ENCODE results near the gene ACBD3.
A peak's percentile ranks its signal among the peaks of the same experiment; 100 is the strongest.

The ACBD3 gene

GRCh38 chr1:226112626-226113025, 73.9 kb downstream of the ACBD3 start:
- no peak overlapping the region for H3K27ac ChIP-seq (ENCODE audit: low read depth, low read length)
- H3K9me3 ChIP-seq (ENCODE audit: control insufficient read depth, insufficient read depth, low read length), result no peaks in the 10 kb centered on the region
- no peak overlapping the region for H3K4me3 ChIP-seq (ENCODE audit: low read length)
- TF ChIP-seq EZH2phosphoT487 (IDR thresholded peaks at IDR 0.05; ENCODE audit: borderline replicate concordance, low read length) (no peak), CTCF (IDR thresholded peaks at IDR 0.05; ENCODE audit: low read depth, low read length, poor library complexity, severe bottlenecking) (no peak)
- no peaks in the 10 kb centered on the region for H3K36me3 ChIP-seq (ENCODE audit: control insufficient read depth, low read length)
- H3K4me2 ChIP-seq (ENCODE audit: low read length), result no peak overlapping the region
- H3F3A ChIP-seq (ENCODE audit: control insufficient read depth, insufficient read depth), result peaks cover 7% of the 10 kb centered on the region
- peaks cover 31% of the 10 kb centered on the region for H3K27me3 ChIP-seq (ENCODE audit: control insufficient read depth, low read length)
- peaks cover 18% of the 10 kb centered on the region for H3K4me1 ChIP-seq (ENCODE audit: control insufficient read depth, low read length)
- no peaks in the 10 kb centered on the region for H3K9me2 ChIP-seq (replicated peaks; ENCODE audit: control insufficient read depth, low read length)
- no peaks in the 10 kb centered on the region for H3K79me2 ChIP-seq (ENCODE audit: control insufficient read depth, low read length)
- 0 out of 2 replicates have a peak, but pooled peaks cover 7% of the 10 kb centered on the region for H4K20me1 ChIP-seq (ENCODE audit: control insufficient read depth, insufficient read depth, low read depth, low read length)

- Histone ChIP-seq H3K9me2 (replicated peaks; ENCODE audit: control insufficient read depth, low read length) (no peaks in the 10 kb centered on the region), H3K4me3 (ENCODE audit: low read length) (no peak overlapping the region), H4K20me1 (ENCODE audit: control insufficient read depth, insufficient read depth, low read depth, low read length) (0 out of 2 replicates have a peak, but pooled peaks cover 7% of the 10 kb centered on the region), H3K9me3 (ENCODE audit: control insufficient read depth, insufficient read depth, low read length) (no peaks in the 10 kb centered on the region), H3K27ac (ENCODE audit: low read depth, low read length) (no peak overlapping the region), H3K4me2 (ENCODE audit: low read length) (no peak overlapping the region), H3K4me1 (ENCODE audit: control insufficient read depth, low read length) (peaks cover 18% of the 10 kb centered on the region), H3K79me2 (ENCODE audit: control insufficient read depth, low read length) (no peaks in the 10 kb centered on the region), H3K36me3 (ENCODE audit: control insufficient read depth, low read length) (no peaks in the 10 kb centered on the region), H3F3A (ENCODE audit: control insufficient read depth, insufficient read depth) (peaks cover 7% of the 10 kb centered on the region), H3K27me3 (ENCODE audit: control insufficient read depth, low read length) (peaks cover 33% of the 10 kb centered on the region)
- TF ChIP-seq CTCF (IDR thresholded peaks at IDR 0.05; ENCODE audit: low read depth, low read length, poor library complexity, severe bottlenecking), result no peak
- TF ChIP-seq EZH2phosphoT487 (IDR thresholded peaks at IDR 0.05; ENCODE audit: borderline replicate concordance, low read length), result no peak
Measured at GRCh38 chr1:226111883-226112261, 74.7 kb downstream of the ACBD3 start.

GRCh38 chr1:226111098-226111882, 75.3 kb downstream of the ACBD3 start:
- Histone ChIP-seq H3F3A (ENCODE audit: control insufficient read depth, insufficient read depth) (peaks cover 7% of the 10 kb centered on the region), H4K20me1 (ENCODE audit: control insufficient read depth, insufficient read depth, low read depth, low read length) (0 out of 2 replicates have a peak, but pooled peaks cover 7% of the 10 kb centered on the region), H3K4me1 (ENCODE audit: control insufficient read depth, low read length) (peaks cover 18% of the 10 kb centered on the region)

More at GRCh38 chr1:226111098-226111882, 75.3 kb downstream of the ACBD3 start:
- H3K9me3 ChIP-seq (ENCODE audit: control insufficient read depth, insufficient read depth, low read length), result no peaks in the 10 kb centered on the region
- H3K36me3 ChIP-seq (ENCODE audit: control insufficient read depth, low read length), result no peaks in the 10 kb centered on the region
- no peak for TF ChIP-seq CTCF (IDR thresholded peaks at IDR 0.05; ENCODE audit: low read depth, low read length, poor library complexity, severe bottlenecking)
- no peak for TF ChIP-seq EZH2phosphoT487 (IDR thresholded peaks at IDR 0.05; ENCODE audit: borderline replicate concordance, low read length)
- H3K4me3 ChIP-seq (ENCODE audit: low read length), result peak overlapping the region; percentile 79
- H3K9me2 ChIP-seq (replicated peaks; ENCODE audit: control insufficient read depth, low read length), result no peaks in the 10 kb centered on the region
- no peaks in the 10 kb centered on the region for H3K79me2 ChIP-seq (ENCODE audit: control insufficient read depth, low read length)
- peak overlapping the region; percentile 94 for H3K4me2 ChIP-seq (ENCODE audit: low read length)
- peaks cover 33% of the 10 kb centered on the region for H3K27me3 ChIP-seq (ENCODE audit: control insufficient read depth, low read length)
- peak overlapping the region; percentile 46; the same call in 1 of the 2 replicates for H3K27ac ChIP-seq (ENCODE audit: low read depth, low read length)

Data from DOHH2 (cell line).